Keratinocyte (primary cell): ENCODE measurements around the gene PIGL. TPM values are rescaled to one million over a fixed set of nuclear protein-coding genes. Genes with fewer than 3 reads are reported as not detected.

ENCODE experiments used
- DNase-seq: peaks from one replicate; pipeline ENCODE4 v3.0.0-alpha.2; 2011; ENCODE audit warnings: low read depth, missing footprints, low spot score
- FAIRE-seq: peaks from 2 replicates; lab custom pipeline; 2011; peaks lifted over from hg19 to GRCh38; lab: Jason Lieb, UNC
- H2AFZ ChIP-seq: 2 replicates; pipeline ENCODE4 v1.6.0; 2012; ENCODE audit warnings: low read length, control low read depth, inconsistent platforms; ENCODE audit not compliant: control insufficient read depth
- H3K27ac ChIP-seq: 2 replicates; pipeline ENCODE4 v1.5.1; 2011; ENCODE audit warnings: low read length; ENCODE audit not compliant: control insufficient read depth, insufficient read depth
- H3K27me3 ChIP-seq: 3 replicates; pipeline ENCODE4 v1.6.0; 2011; ENCODE audit warnings: low read length; ENCODE audit not compliant: control insufficient read depth, insufficient read depth; ENCODE audit errors: extremely low read depth
- H3K36me3 ChIP-seq, 2 experiments: 2 replicates in 1 of 2; 3 replicates in 1 of 2; pipeline ENCODE4 v1.5.1; 2011; ENCODE audit warnings: low read length in 2 of 2, mild to moderate bottlenecking in 1 of 2; ENCODE audit not compliant: control insufficient read depth in 2 of 2, insufficient read depth in 2 of 2; ENCODE audit errors: extremely low read depth in 1 of 2
- H3K4me1 ChIP-seq: 3 replicates; pipeline ENCODE4 v1.5.1; 2011; ENCODE audit warnings: low read length; ENCODE audit not compliant: control insufficient read depth, insufficient read depth; ENCODE audit errors: extremely low read depth
- H3K4me2 ChIP-seq: 3 replicates; pipeline ENCODE4 v1.6.0; 2011; ENCODE audit warnings: low read depth, low read length; ENCODE audit not compliant: control insufficient read depth, insufficient read depth; ENCODE audit errors: extremely low read depth
- H3K4me3 ChIP-seq, 3 experiments: fragments of 200-600 bp in 1 of 3; sonication (generic) in 1 of 3; 2 replicates in 2 of 3; 3 replicates in 1 of 3; pipeline ENCODE4 v1.5.1; 2011 to 2016; ENCODE audit warnings: low read length in 3 of 3, mild to moderate bottlenecking in 3 of 3, control low read depth in 2 of 3, inconsistent platforms in 1 of 3, low read depth in 1 of 3, mixed read lengths in 1 of 3, mixed run types in 1 of 3, moderate library complexity in 1 of 3; ENCODE audit not compliant: control insufficient read depth in 2 of 3, insufficient read depth in 2 of 3; ENCODE audit errors: extremely low read depth in 1 of 3
- H3K79me2 ChIP-seq: 2 replicates; pipeline ENCODE4 v1.6.0; 2012; ENCODE audit warnings: low read length; ENCODE audit not compliant: control insufficient read depth, insufficient read depth
- H3K9ac ChIP-seq: 3 replicates; pipeline ENCODE4 v1.6.0; 2011; ENCODE audit warnings: low read length; ENCODE audit not compliant: control insufficient read depth, insufficient read depth; ENCODE audit errors: extremely low read depth
- H3K9me1 ChIP-seq: 3 replicates; pipeline ENCODE4 v1.6.0; 2011; ENCODE audit warnings: low read length; ENCODE audit not compliant: control insufficient read depth, insufficient read depth; ENCODE audit errors: extremely low read depth
- H3K9me3 ChIP-seq: 2 replicates; pipeline ENCODE4 v1.5.1; 2012; ENCODE audit warnings: low read depth, low read length; ENCODE audit not compliant: control insufficient read depth
- H4K20me1 ChIP-seq: 3 replicates; pipeline ENCODE4 v1.6.0; 2011; ENCODE audit warnings: low read length; ENCODE audit not compliant: control insufficient read depth, insufficient read depth; ENCODE audit errors: extremely low read depth
- EZH2 ChIP-seq: IDR thresholded peaks from one replicate; pipeline ENCODE4 v1.6.1; 2012; ENCODE audit warnings: inconsistent platforms, mild to moderate bottlenecking, low read length, moderate library complexity
- dilution Hi-C: fragments of 300-500 bp; cut with MboI; formaldehyde crosslinking; loops from one replicate; pipeline ENCODE4 v1.7.0; 2020; ENCODE audit warnings: low sequenced_read_pairs; ENCODE audit not compliant: extremely low pct_ligation_motif_present
- polyA plus RNA-seq, 5 experiments: library from polyadenylated mRNA; depleted of rRNA in 3 of 5; stranded (reverse) in 3 of 5; stranded (forward) in 1 of 5; unstranded in 1 of 5; fragments of >200 nt; gene quantifications; 1 replicate in 1 of 5; 2 replicates in 3 of 5; 3 replicates in 1 of 5; pipeline versions ENCODE4 v1.2.1 to v1.2.3, GENCODE V29; 2011 to 2012; ENCODE audit warnings: missing spikeins in 2 of 5, low read depth in 1 of 5, low replicate concordance in 1 of 5
- TF ChIP-seq, protein P1 (sequence below), 3 experiments: IDR thresholded peaks in 1 of 3; conservative IDR thresholded peaks in 1 of 3; optimal IDR thresholded peaks in 1 of 3; 2 replicates in 2 of 3; 3 replicates in 1 of 3; pipeline versions ENCODE3 to v1.5.1; 2011; ENCODE audit warnings: low read length in 3 of 3, mild to moderate bottlenecking in 3 of 3, moderate library complexity in 2 of 3, control low read depth in 1 of 3, inconsistent platforms in 1 of 3; ENCODE audit not compliant: insufficient read depth in 2 of 3; ENCODE audit errors: extremely low read depth in 1 of 3

PIGL gene
- polyA plus RNA-seq, 1 donor (not counting 4 experiments of a cell fraction or from before 2014, with no cell fraction given) = 21.5 TPM

DNA sequence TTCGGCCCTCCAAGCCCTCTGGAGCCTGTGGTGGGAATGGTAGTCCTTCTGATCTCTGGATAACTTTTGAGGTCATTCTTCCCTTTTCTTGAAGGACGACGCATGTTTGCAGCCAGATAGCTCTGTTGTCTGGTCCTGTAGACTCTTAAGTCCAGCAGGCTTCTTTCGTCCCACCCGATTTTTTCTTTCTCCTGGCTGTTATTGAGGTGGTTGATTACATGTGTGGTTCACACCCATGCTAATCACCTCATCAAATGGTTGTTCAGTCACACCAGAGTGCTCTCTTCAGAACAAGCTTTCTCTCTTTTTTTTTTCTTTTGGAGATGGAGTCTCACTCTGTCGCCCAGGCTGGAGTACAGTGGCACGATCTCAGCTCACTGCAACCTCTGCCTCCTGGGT lies 30.6 kb downstream of the PIGL start:
- Histone ChIP-seq H3K9ac (no peak overlapping the region), H3K36me3 (peaks cover 0 to 3% of the 10 kb centered on the region in 2 experiments), H3K79me2 (no peaks in the 10 kb centered on the region), H3K27ac (no peak overlapping the region), H3K4me3 (no peak overlapping the region), H3K27me3 (no peaks in the 10 kb centered on the region), H4K20me1 (no peaks in the 10 kb centered on the region), H3K9me1 (no peaks in the 10 kb centered on the region), H2AFZ (no peak overlapping the region), H3K9me3 (no peaks in the 10 kb centered on the region), H3K4me1 (peaks cover 3% of the 10 kb centered on the region), H3K4me2 (no peak overlapping the region)
- TF ChIP-seq EZH2 = no peak
- TF ChIP-seq, protein P1, sequence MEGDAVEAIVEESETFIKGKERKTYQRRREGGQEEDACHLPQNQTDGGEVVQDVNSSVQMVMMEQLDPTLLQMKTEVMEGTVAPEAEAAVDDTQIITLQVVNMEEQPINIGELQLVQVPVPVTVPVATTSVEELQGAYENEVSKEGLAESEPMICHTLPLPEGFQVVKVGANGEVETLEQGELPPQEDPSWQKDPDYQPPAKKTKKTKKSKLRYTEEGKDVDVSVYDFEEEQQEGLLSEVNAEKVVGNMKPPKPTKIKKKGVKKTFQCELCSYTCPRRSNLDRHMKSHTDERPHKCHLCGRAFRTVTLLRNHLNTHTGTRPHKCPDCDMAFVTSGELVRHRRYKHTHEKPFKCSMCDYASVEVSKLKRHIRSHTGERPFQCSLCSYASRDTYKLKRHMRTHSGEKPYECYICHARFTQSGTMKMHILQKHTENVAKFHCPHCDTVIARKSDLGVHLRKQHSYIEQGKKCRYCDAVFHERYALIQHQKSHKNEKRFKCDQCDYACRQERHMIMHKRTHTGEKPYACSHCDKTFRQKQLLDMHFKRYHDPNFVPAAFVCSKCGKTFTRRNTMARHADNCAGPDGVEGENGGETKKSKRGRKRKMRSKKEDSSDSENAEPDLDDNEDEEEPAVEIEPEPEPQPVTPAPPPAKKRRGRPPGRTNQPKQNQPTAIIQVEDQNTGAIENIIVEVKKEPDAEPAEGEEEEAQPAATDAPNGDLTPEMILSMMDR (optimal IDR thresholded peaks at IDR 0.05 in 1 of 3, IDR thresholded peaks at IDR 0.05 in 1 of 3, conservative IDR thresholded peaks at IDR 0.05 in 1 of 3; ENCODE audit: extremely low read depth in 1 of 3, insufficient read depth in 2 of 3, low read length in 3 of 3) = no peak
- DNase-seq (no peak), FAIRE-seq (no peak)
- dilution Hi-C loops = no loop called here

DNA sequence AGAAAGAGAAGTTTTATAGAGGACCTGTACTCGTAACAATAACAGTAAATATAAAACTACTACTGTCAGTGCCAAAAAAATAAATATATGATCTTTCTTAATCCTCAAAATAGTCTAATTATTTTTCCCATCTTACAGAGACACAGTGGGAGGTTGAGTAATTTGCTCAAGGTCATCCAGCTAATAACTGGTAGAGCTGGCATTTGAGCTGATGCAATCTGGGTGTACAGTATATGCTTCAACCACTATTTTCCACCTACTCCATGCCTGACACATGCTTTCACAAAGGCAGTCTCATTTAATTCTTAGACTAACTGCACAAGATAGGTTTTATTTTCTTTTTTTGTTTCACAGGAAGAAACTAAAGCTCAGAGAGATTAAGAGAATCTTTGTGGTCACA lies 33.6 kb downstream of the PIGL start:
- DNase-seq (no peak), FAIRE-seq (no peak)
- Histone ChIP-seq H3K27ac (no peak overlapping the region), H3K79me2 (no peaks in the 10 kb centered on the region), H3K4me1 (peaks cover 3% of the 10 kb centered on the region), H4K20me1 (no peaks in the 10 kb centered on the region), H3K36me3 (peaks cover 2 to 4% of the 10 kb centered on the region in 2 experiments), H3K9ac (no peak overlapping the region), H3K4me3 (no peak overlapping the region), H3K4me2 (no peak overlapping the region), H3K9me1 (no peaks in the 10 kb centered on the region), H3K27me3 (no peaks in the 10 kb centered on the region), H2AFZ (no peak overlapping the region), H3K9me3 (no peaks in the 10 kb centered on the region)
- dilution Hi-C loops = no loop called here
- TF ChIP-seq EZH2 = no peak
- TF ChIP-seq, protein P1 (optimal IDR thresholded peaks at IDR 0.05 in 1 of 3, IDR thresholded peaks at IDR 0.05 in 1 of 3, conservative IDR thresholded peaks at IDR 0.05 in 1 of 3; ENCODE audit: extremely low read depth in 1 of 3, insufficient read depth in 2 of 3, low read length in 3 of 3) = no peak
